GOT3 (cell line): ENCODE data around the gene SLC4A2.
"Not testable (repeated sequence)": the region's sequence is repeated elsewhere in the genome, so short reads cannot be mapped to it uniquely, and the experiment has no call there.

Source experiments
- DNase-seq: peaks from one replicate; lab custom pipeline; 2025; ENCODE audit warnings: mixed read lengths; lab: John Stamatoyannopoulos, UW

SLC4A2 gene

GRCh38 chr7:151024435-151025056 is 34.8 kb upstream of the SLC4A2 start, which contains the start of gene ATG9B:
TSS of gene ATG9B (minus strand) at chr7:151024494. CDS start at chr7:151024423, 71 bp downstream.
- DNase-seq, result no peak

- no peak for DNase-seq
Observed at GRCh38 chr7:151025924-151026671, 33.3 kb upstream of the SLC4A2 start.

- not testable (repeated sequence) for DNase-seq
Observed at GRCh38 chr7:151026771-151027727, 32.3 kb upstream of the SLC4A2 start.

GRCh38 chr7:151027728-151028130 is 31.7 kb upstream of the SLC4A2 start:
- not testable (repeated sequence) for DNase-seq

- DNase-seq, result peak; percentile 97
Observed at GRCh38 chr7:151028131-151028947, 31.1 kb upstream of the SLC4A2 start, which contains the start of gene ABCB8. TSS of gene ABCB8 (plus strand) at chr7:151028450. CDS start at chr7:151028516, 66 bp downstream.

- DNase-seq, result no peak
Observed at GRCh38 chr7:151028948-151029501, 30.4 kb upstream of the SLC4A2 start.

- DNase-seq, result no peak
Observed at GRCh38 chr7:151031011-151031410, 28.4 kb upstream of the SLC4A2 start.

- no peak for DNase-seq
Observed at GRCh38 chr7:151032936-151033863, 26.2 kb upstream of the SLC4A2 start.

GRCh38 chr7:151033864-151034249 is 25.5 kb upstream of the SLC4A2 start:
- DNase-seq, result no peak

GRCh38 chr7:151034312-151035025 is 24.9 kb upstream of the SLC4A2 start:
- DNase-seq, result no peak

GRCh38 chr7:151035026-151035717 is 24.2 kb upstream of the SLC4A2 start:
- DNase-seq, result no peak

- DNase-seq, result no peak
Observed at GRCh38 chr7:151035902-151036301, 23.5 kb upstream of the SLC4A2 start.

GRCh38 chr7:151038951-151039849 is 20.2 kb upstream of the SLC4A2 start:
- DNase-seq, result peak; percentile 77

- DNase-seq, result no peak
Observed at GRCh38 chr7:151039850-151040548, 19.4 kb upstream of the SLC4A2 start.

GRCh38 chr7:151040616-151041375 is 18.6 kb upstream of the SLC4A2 start:
- no peak for DNase-seq

- not testable (repeated sequence) for DNase-seq
Observed at GRCh38 chr7:151043449-151043848, 15.9 kb upstream of the SLC4A2 start.
